Stimulated activated CD8-positive, alpha-beta memory T cell treated with anti-CD3 and anti-CD28 coated beads, Interleukin-4, amount 100 ng/mL, for 4 hours (primary cell): ENCODE data around the gene GSX1.
"Not testable (repeated sequence)": the region's sequence is repeated elsewhere in the genome, so short reads cannot be mapped to it uniquely, and the experiment has no call there.

Source experiments
- DNase-seq, 2 donors: peaks; one replicate each; pipeline ENCODE4 v3.0.0-alpha.2; 2020; ENCODE audit warnings: low read depth in 2 of 2, low spot score in 1 of 2

GSX1 gene

GRCh38 chr13:27792393-27793218 lies at the start of gene GSX1:
Gene GSX1, plus strand, starts transcription at chr13:27792483. Its CDS starts 208 bp downstream, at chr13:27792691.
- no peak for DNase-seq

GRCh38 chr13:27744801-27745200 lies 47.5 kb upstream of the GSX1 start:
- DNase-seq = no peak

- no peak for DNase-seq
These were observed 47.0 kb upstream of the GSX1 start for GRCh38 chr13:27745301-27745700.

- not testable (repeated sequence) for DNase-seq
These were observed 44.1 kb upstream of the GSX1 start for GRCh38 chr13:27748143-27748542.

- no peak for DNase-seq
These were observed 40.2 kb upstream of the GSX1 start for GRCh38 chr13:27751953-27752532.

GRCh38 chr13:27765650-27766049 lies 26.6 kb upstream of the GSX1 start:
- no peak for DNase-seq

GRCh38 chr13:27770809-27771208 lies 21.5 kb upstream of the GSX1 start:
- no peak for DNase-seq

- no peak for DNase-seq
These were observed 19.4 kb upstream of the GSX1 start for GRCh38 chr13:27772651-27773425.

- no peak for DNase-seq
These were observed 18.1 kb upstream of the GSX1 start for GRCh38 chr13:27774169-27774568.

- DNase-seq = no peak
These were observed 17.6 kb upstream of the GSX1 start for GRCh38 chr13:27774651-27775050.

- DNase-seq = no peak
These were observed 16.3 kb upstream of the GSX1 start for GRCh38 chr13:27775943-27776342.

GRCh38 chr13:27782151-27782550 lies 10.1 kb upstream of the GSX1 start:
- no peak for DNase-seq

GRCh38 chr13:27783111-27783510 lies 9.2 kb upstream of the GSX1 start:
- no peak for DNase-seq

- DNase-seq = no peak
These were observed 4.0 kb upstream of the GSX1 start for GRCh38 chr13:27788271-27788670.

GRCh38 chr13:27789153-27789494 lies 3.2 kb upstream of the GSX1 start:
- DNase-seq = no peak

- DNase-seq = no peak
These were observed 2.6 kb upstream of the GSX1 start for GRCh38 chr13:27789495-27790303.

GRCh38 chr13:27790523-27790922 lies 1.8 kb upstream of the GSX1 start:
- DNase-seq = no peak

- no peak for DNase-seq
These were observed 960 bp upstream of the GSX1 start for GRCh38 chr13:27791146-27791900.

- no peak for DNase-seq
These were observed 336 bp upstream of the GSX1 start for GRCh38 chr13:27791901-27792392.
